Measurements from ENCODE around the gene DHTKD1. TPM values are rescaled to one million over a fixed set of nuclear protein-coding genes. Genes with fewer than 3 reads are reported as not detected.
"Not testable (repeated sequence)": the region's sequence is repeated elsewhere in the genome, so short reads cannot be mapped to it uniquely, and the experiment has no call there.

Gene DHTKD1
- total and polyA plus RNA-seq, 4 donors = 26.2 to 119 (median 43.0) TPM

DNA sequence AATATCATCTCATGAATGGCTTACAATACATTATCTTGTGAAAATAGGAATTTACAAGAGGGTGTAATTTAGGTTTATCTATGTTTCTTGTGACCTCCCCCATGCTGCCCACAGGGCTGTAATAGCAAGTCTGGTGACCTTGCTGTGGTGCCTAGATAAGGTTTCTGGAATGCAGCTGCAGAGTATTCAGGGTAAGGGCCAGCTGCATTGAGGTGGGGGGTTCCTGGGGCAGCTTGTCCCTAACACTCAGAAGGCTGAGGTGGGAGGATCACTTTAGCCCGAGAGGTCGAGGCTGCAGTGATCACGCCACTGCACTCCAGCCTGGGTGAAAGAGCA, 5.3 kb upstream of the DHTKD1 start:
- Histone ChIP-seq H3K4me1 (ENCODE audit: control insufficient read depth in 4 of 4, insufficient read depth in 4 of 4, low read length in 3 of 4) (peaks cover 0 to 6% (median 0%) of the 10 kb centered on the region in 4 donors), H3K9ac (ENCODE audit: low read depth in 1 of 2, low read length in 2 of 2) (no peak overlapping the region), H3K27ac (ENCODE audit: low read depth in 1 of 2, low read length in 2 of 2) (no peak overlapping the region), H3K36me3 (ENCODE audit: control insufficient read depth in 4 of 4, insufficient read depth in 3 of 4, low read depth in 1 of 4, low read length in 3 of 4) (no peaks in the 10 kb centered on the region), H3K9me3 (ENCODE audit: control insufficient read depth in 4 of 4, low read length in 3 of 4) (no peaks in the 10 kb centered on the region), H3K4me3 (ENCODE audit: low read depth in 1 of 3, low read length in 3 of 3) (no peak overlapping the region), H3K27me3 (ENCODE audit: control insufficient read depth in 4 of 4, insufficient read depth in 4 of 4, low read length in 3 of 4) (no peaks in the 10 kb centered on the region)
- peak; percentile 51 for DNase-seq (ENCODE audit: low spot score)
- TF ChIP-seq FOXA1 (IDR thresholded peaks at IDR 0.05) = no peak
- TF ChIP-seq, protein P1, sequence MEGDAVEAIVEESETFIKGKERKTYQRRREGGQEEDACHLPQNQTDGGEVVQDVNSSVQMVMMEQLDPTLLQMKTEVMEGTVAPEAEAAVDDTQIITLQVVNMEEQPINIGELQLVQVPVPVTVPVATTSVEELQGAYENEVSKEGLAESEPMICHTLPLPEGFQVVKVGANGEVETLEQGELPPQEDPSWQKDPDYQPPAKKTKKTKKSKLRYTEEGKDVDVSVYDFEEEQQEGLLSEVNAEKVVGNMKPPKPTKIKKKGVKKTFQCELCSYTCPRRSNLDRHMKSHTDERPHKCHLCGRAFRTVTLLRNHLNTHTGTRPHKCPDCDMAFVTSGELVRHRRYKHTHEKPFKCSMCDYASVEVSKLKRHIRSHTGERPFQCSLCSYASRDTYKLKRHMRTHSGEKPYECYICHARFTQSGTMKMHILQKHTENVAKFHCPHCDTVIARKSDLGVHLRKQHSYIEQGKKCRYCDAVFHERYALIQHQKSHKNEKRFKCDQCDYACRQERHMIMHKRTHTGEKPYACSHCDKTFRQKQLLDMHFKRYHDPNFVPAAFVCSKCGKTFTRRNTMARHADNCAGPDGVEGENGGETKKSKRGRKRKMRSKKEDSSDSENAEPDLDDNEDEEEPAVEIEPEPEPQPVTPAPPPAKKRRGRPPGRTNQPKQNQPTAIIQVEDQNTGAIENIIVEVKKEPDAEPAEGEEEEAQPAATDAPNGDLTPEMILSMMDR (IDR thresholded peaks at IDR 0.05; ENCODE audit: low read depth, low read length, missing input control) = no peak
- TF ChIP-seq, protein P2, sequence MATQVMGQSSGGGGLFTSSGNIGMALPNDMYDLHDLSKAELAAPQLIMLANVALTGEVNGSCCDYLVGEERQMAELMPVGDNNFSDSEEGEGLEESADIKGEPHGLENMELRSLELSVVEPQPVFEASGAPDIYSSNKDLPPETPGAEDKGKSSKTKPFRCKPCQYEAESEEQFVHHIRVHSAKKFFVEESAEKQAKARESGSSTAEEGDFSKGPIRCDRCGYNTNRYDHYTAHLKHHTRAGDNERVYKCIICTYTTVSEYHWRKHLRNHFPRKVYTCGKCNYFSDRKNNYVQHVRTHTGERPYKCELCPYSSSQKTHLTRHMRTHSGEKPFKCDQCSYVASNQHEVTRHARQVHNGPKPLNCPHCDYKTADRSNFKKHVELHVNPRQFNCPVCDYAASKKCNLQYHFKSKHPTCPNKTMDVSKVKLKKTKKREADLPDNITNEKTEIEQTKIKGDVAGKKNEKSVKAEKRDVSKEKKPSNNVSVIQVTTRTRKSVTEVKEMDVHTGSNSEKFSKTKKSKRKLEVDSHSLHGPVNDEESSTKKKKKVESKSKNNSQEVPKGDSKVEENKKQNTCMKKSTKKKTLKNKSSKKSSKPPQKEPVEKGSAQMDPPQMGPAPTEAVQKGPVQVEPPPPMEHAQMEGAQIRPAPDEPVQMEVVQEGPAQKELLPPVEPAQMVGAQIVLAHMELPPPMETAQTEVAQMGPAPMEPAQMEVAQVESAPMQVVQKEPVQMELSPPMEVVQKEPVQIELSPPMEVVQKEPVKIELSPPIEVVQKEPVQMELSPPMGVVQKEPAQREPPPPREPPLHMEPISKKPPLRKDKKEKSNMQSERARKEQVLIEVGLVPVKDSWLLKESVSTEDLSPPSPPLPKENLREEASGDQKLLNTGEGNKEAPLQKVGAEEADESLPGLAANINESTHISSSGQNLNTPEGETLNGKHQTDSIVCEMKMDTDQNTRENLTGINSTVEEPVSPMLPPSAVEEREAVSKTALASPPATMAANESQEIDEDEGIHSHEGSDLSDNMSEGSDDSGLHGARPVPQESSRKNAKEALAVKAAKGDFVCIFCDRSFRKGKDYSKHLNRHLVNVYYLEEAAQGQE (IDR thresholded peaks at IDR 0.05) = no peak
- TF ChIP-seq, protein P3, sequence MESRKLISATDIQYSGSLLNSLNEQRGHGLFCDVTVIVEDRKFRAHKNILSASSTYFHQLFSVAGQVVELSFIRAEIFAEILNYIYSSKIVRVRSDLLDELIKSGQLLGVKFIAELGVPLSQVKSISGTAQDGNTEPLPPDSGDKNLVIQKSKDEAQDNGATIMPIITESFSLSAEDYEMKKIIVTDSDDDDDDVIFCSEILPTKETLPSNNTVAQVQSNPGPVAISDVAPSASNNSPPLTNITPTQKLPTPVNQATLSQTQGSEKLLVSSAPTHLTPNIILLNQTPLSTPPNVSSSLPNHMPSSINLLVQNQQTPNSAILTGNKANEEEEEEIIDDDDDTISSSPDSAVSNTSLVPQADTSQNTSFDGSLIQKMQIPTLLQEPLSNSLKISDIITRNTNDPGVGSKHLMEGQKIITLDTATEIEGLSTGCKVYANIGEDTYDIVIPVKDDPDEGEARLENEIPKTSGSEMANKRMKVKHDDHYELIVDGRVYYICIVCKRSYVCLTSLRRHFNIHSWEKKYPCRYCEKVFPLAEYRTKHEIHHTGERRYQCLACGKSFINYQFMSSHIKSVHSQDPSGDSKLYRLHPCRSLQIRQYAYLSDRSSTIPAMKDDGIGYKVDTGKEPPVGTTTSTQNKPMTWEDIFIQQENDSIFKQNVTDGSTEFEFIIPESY (IDR thresholded peaks at IDR 0.05) = no peak
- TF ChIP-seq, protein P4, sequence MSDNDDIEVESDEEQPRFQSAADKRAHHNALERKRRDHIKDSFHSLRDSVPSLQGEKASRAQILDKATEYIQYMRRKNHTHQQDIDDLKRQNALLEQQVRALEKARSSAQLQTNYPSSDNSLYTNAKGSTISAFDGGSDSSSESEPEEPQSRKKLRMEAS (IDR thresholded peaks at IDR 0.05) = no peak
- TF ChIP-seq TAF1 (conservative IDR thresholded peaks at IDR 0.05) = no peak
- TF ChIP-seq GABPA (IDR thresholded peaks at IDR 0.05 in 1 of 2, conservative IDR thresholded peaks at IDR 0.05 in 1 of 2) = no peak
- TF ChIP-seq EGR1 (IDR thresholded peaks at IDR 0.05; ENCODE audit: low read depth in 2 of 2) = no peak
- TF ChIP-seq SP1 (IDR thresholded peaks at IDR 0.05) = no peak
- no peak for TF ChIP-seq RAD21 (IDR thresholded peaks at IDR 0.05)
- TF ChIP-seq HNF4G (IDR thresholded peaks at IDR 0.05) = no peak
- TF ChIP-seq HNF4A (conservative IDR thresholded peaks at IDR 0.05) = no peak
- no peak for TF ChIP-seq FOXA2 (IDR thresholded peaks at IDR 0.05)
- no peak for TF ChIP-seq YY1 (IDR thresholded peaks at IDR 0.05)
- no peak for TF ChIP-seq RXRA (IDR thresholded peaks at IDR 0.05)
- TF ChIP-seq, protein P5, sequence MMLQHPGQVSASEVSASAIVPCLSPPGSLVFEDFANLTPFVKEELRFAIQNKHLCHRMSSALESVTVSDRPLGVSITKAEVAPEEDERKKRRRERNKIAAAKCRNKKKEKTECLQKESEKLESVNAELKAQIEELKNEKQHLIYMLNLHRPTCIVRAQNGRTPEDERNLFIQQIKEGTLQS (IDR thresholded peaks at IDR 0.05) = no peak
- no peak for TF ChIP-seq JUND (IDR thresholded peaks at IDR 0.05)
- 87% methylated on average over 3 of the region's 3 CpGs for WGBS

DNA sequence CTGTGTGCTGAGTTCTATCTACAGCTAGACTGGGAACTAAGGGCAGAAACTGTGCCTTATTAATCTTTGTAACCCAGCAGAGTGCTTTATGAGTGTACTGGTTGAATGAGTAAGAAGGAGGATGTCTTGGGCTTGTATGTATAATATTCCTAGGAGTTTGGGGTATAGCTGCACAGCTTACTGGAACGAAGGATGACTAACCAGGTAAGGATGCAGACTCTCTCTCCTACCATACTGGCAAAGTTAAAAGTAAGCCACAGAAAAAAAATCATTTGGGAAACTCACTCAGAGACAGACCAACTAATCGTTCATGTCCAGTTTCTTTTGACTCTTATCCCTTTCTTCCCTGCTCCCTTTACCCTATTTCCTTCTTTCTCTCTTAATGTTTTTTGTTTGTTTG, 1.4 kb upstream of the DHTKD1 start:
- Histone ChIP-seq H3K9me3 (ENCODE audit: control insufficient read depth in 4 of 4, low read length in 3 of 4) (no peaks in the 10 kb centered on the region), H3K4me1 (ENCODE audit: control insufficient read depth in 4 of 4, insufficient read depth in 4 of 4, low read length in 3 of 4) (peaks cover 0 to 18% (median 10%) of the 10 kb centered on the region in 4 donors), H3K4me3 (ENCODE audit: low read depth in 1 of 3, low read length in 3 of 3) (no peak overlapping the region), H3K9ac (ENCODE audit: low read depth in 1 of 2, low read length in 2 of 2) (no peak overlapping the region), H3K36me3 (ENCODE audit: control insufficient read depth in 4 of 4, insufficient read depth in 3 of 4, low read depth in 1 of 4, low read length in 3 of 4) (no peaks in the 10 kb centered on the region), H3K27ac (ENCODE audit: low read depth in 1 of 2, low read length in 2 of 2) (no peak overlapping the region), H3K27me3 (ENCODE audit: control insufficient read depth in 4 of 4, insufficient read depth in 4 of 4, low read length in 3 of 4) (no peaks in the 10 kb centered on the region)
- TF ChIP-seq GABPA (IDR thresholded peaks at IDR 0.05 in 1 of 2, conservative IDR thresholded peaks at IDR 0.05 in 1 of 2) (no peak), SP1 (IDR thresholded peaks at IDR 0.05) (no peak), HNF4G (IDR thresholded peaks at IDR 0.05) (no peak), YY1 (IDR thresholded peaks at IDR 0.05) (no peak), TAF1 (conservative IDR thresholded peaks at IDR 0.05) (no peak)
- TF ChIP-seq, protein P5 (IDR thresholded peaks at IDR 0.05) = no peak
- TF ChIP-seq, protein P1 (IDR thresholded peaks at IDR 0.05; ENCODE audit: low read depth, low read length, missing input control) = no peak
- 80% methylated on average over 2 of the region's 2 CpGs for WGBS
- no peak for DNase-seq (ENCODE audit: low spot score)

DNA sequence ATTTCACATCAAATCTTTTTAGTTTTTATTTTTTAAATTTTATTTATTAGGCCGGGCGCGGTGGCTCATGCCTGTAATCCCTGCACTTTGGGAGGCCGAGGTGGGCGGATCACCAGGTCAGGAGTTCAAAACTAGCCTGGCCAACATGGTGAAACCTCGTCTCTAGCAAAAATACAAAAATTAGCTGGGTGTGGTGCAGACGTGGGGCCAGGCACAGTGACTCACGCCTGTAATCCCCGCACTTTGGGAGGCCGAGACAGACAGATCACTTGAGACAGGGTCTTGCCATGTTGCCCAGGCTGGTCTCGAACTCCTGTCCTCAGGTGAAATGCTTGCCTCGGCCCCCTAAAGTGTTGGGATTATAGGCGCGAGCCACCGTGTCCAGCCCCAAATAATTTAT, 2.7 kb downstream of the DHTKD1 start:
- H3K9ac ChIP-seq (ENCODE audit: low read depth in 1 of 2, low read length in 2 of 2) = peak overlapping the region in 1 of 2 donors; percentile 57
- DNase-seq (ENCODE audit: low spot score); H3K9me3 ChIP-seq (ENCODE audit: control insufficient read depth in 4 of 4, low read length in 3 of 4); H3K27me3 ChIP-seq (ENCODE audit: control insufficient read depth in 4 of 4, insufficient read depth in 4 of 4, low read length in 3 of 4); H3K36me3 ChIP-seq (ENCODE audit: control insufficient read depth in 4 of 4, insufficient read depth in 3 of 4, low read depth in 1 of 4, low read length in 3 of 4): not testable (repeated sequence)
- peak overlapping the region; percentile 93 for H3K27ac ChIP-seq (ENCODE audit: low read depth in 1 of 2, low read length in 2 of 2)
- 43% methylated on average over 15 of the region's 15 CpGs for WGBS
- H3K4me1 ChIP-seq (ENCODE audit: control insufficient read depth in 4 of 4, insufficient read depth in 4 of 4, low read length in 3 of 4) = peaks cover 0 to 27% (median 17%) of the 10 kb centered on the region in 4 donors
- H3K4me3 ChIP-seq (ENCODE audit: low read depth in 1 of 3, low read length in 3 of 3) = peak overlapping the region in 2 of 3 donors; percentile 12 to 15

Data from liver (tissue), 9 donors.